Calu3 (cell line): ENCODE measurements around the gene MSI2. TPM values are rescaled to one million over a fixed set of nuclear protein-coding genes. Genes with fewer than 3 reads are reported as not detected.

ENCODE experiments used
- BruUV-seq: library from RNA; stranded (reverse); fragments of 400-500 nt; replicated peaks from 2 replicates; lab custom pipeline; 2021; lab: Mats Ljungman, UMichigan
- CTCF ChIA-PET: fragments of 300-600 bp; sonication (Branson Sonifier 250); formaldehyde crosslinking; loops from one replicate; lab custom pipeline; 2022; ENCODE audit warnings: antibody characterized with exemption; lab: Charles Lee
- DNase-seq: peaks from one replicate; pipeline ENCODE4 v3.0.0; 2022
- H3K27ac Mint-ChIP-seq: one replicate; pipeline ENCODE4 v1.8.0; 2022; ENCODE audit warnings: mixed read lengths; ENCODE audit not compliant: unreplicated experiment
- H3K27me3 Mint-ChIP-seq: one replicate; pipeline ENCODE4 v1.8.0; 2022; ENCODE audit warnings: mixed read lengths; ENCODE audit not compliant: unreplicated experiment
- H3K36me3 Mint-ChIP-seq: one replicate; pipeline ENCODE4 v1.8.0; 2022; ENCODE audit warnings: mild to moderate bottlenecking, moderate library complexity, mixed read lengths; ENCODE audit not compliant: insufficient read depth, unreplicated experiment
- H3K4me1 Mint-ChIP-seq: one replicate; pipeline ENCODE4 v1.8.0; 2022; ENCODE audit warnings: mild to moderate bottlenecking, low read depth, mixed read lengths; ENCODE audit not compliant: unreplicated experiment
- H3K4me3 Mint-ChIP-seq: one replicate; pipeline ENCODE4 v1.8.0; 2022; ENCODE audit warnings: mild to moderate bottlenecking, low read depth, moderate library complexity, mixed read lengths; ENCODE audit not compliant: unreplicated experiment
- H3K9me3 Mint-ChIP-seq: one replicate; pipeline ENCODE4 v1.8.0; 2022; ENCODE audit warnings: low read depth, mixed read lengths; ENCODE audit not compliant: unreplicated experiment
- CTCF ChIP-seq: fragments of 200-600 bp; IDR thresholded peaks from one replicate; pipeline ENCODE4 v1.8.0; 2022; ENCODE audit warnings: antibody characterized with exemption; ENCODE audit not compliant: unreplicated experiment
- intact Hi-C: fragments of 100-400 bp; cut with micrococcal nuclease; formaldehyde crosslinking; loops from one replicate; pipeline ENCODE4 v1.10.0; 2022; ENCODE audit not compliant: unreplicated experiment
- total RNA-seq: library from RNA; stranded (reverse); gene quantifications from 2 replicates; pipeline ENCODE4 v1.2.3, GENCODE V29; 2022

MSI2 gene
- total RNA-seq, 1 experiment from 2014 or later: 66.4 TPM

DNA sequence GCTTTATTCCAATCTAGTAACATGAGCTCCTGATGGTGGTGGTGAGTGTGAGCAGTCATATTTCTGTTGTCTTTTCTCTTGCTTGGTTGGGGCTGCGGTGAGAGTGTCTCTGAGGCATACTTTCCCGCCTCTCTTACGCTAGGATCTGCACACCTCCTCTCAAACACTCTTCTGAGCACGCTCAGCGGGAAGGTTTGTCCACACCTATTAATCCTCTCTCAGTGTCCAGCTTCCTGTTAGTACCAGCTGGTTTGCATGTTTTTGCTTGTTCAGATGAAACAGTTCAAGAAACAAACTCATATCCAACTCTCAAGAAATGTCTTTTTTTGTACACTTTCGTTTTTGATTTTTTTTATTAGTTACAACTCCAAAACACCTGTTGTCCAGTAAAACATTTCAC is 399.2 kb downstream of the MSI2 start:
- Mint-ChIP-seq H3K4me3 (no peak overlapping the region), H3K27ac (no peak overlapping the region), H3K27me3 (no peaks in the 10 kb centered on the region), H3K4me1 (no peaks in the 10 kb centered on the region), H3K9me3 (no peaks in the 10 kb centered on the region), H3K36me3 (peaks cover 4% of the 10 kb centered on the region)
- DNase-seq: no peak
- CTCF ChIA-PET: interaction anchor here (0.6 kb wide), 1 partner anchor 977 kb away, joined by 3 read pairs; no protein-coding TSS in a partner anchor
- no peak for TF ChIP-seq CTCF
- intact Hi-C loops: no loop called here
- BruUV-seq: no TSS peak

DNA sequence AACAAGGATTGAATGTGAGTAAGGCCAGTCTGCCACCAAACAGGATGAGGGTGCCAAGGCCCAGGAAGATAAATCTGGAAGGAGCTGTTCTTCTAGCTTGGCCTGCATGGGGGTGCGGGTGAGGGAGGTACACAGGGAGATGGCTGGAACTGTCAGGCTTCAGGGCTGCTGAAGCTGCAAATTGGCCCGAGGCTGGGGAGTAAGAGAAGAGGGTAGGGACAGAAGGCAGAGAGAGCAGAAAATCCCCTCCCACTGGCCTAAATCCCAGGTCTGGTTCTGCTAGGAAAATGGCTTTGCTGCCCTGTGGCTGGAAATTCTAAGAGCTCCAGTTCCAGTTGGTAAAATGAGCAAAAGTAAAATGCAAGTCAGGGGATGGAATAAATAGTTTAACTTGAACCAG is 400.9 kb downstream of the MSI2 start:
- intact Hi-C loops: no loop called here
- DNase-seq: no peak
- H3K27me3 Mint-ChIP-seq: no peaks in the 10 kb centered on the region
- H3K4me3 Mint-ChIP-seq: no peak overlapping the region
- no peak overlapping the region for H3K27ac Mint-ChIP-seq
- H3K4me1 Mint-ChIP-seq: peaks cover 10% of the 10 kb centered on the region
- CTCF ChIA-PET: no interaction called here
- BruUV-seq: no TSS peak
- no peaks in the 10 kb centered on the region for H3K9me3 Mint-ChIP-seq
- TF ChIP-seq CTCF: no peak
- H3K36me3 Mint-ChIP-seq: no peaks in the 10 kb centered on the region

DNA sequence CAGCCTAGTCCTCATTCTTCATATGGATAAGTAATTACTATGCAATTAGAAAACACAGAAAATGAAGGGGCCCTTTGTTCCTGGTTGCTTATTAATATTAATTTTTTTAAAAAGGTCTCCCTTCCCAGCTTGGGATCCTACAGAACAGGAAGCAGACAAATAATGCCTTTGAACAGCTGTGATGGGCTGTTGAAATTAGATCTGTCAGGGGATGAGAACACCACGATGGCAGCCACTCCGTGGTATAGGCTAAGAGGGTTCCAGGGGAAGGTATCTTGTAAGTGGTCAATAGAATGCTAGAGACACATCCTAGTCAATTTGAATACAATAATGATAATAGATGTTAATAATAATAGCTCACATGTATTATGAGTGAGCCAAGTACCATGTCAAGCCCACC is 405.7 kb downstream of the MSI2 start:
- BruUV-seq: no TSS peak
- TF ChIP-seq CTCF: no peak
- no peak for DNase-seq
- intact Hi-C loops: no loop called here
- Mint-ChIP-seq H3K36me3 (peaks cover 12% of the 10 kb centered on the region), H3K9me3 (no peaks in the 10 kb centered on the region), H3K4me1 (peaks cover 10% of the 10 kb centered on the region), H3K27ac (peak overlapping the region; percentile 52), H3K4me3 (peak overlapping the region; percentile 70), H3K27me3 (no peaks in the 10 kb centered on the region)
- CTCF ChIA-PET: interaction anchor here (0.5 kb wide), 1 partner anchor 1165 kb away, joined by 5 read pairs; no protein-coding TSS in a partner anchor

GRCh38 chr17:57662644-57663308 is 406.5 kb downstream of the MSI2 start:
- CTCF ChIA-PET: interaction anchor here (0.5 to 1.9 kb wide), 2 partner anchors 9 to 1164 kb away, joined by 5 to 9 read pairs; no protein-coding TSS in a partner anchor
- intact Hi-C loops: no loop called here
- H3K4me3 Mint-ChIP-seq: peak overlapping the region; percentile 70
- no peak for TF ChIP-seq CTCF
- peak; percentile 97 for DNase-seq
- peaks cover 12% of the 10 kb centered on the region for H3K36me3 Mint-ChIP-seq
- H3K9me3 Mint-ChIP-seq: no peaks in the 10 kb centered on the region
- no peaks in the 10 kb centered on the region for H3K27me3 Mint-ChIP-seq
- H3K27ac Mint-ChIP-seq: peak overlapping the region; percentile 88
- H3K4me1 Mint-ChIP-seq: peaks cover 10% of the 10 kb centered on the region
- BruUV-seq: no TSS peak
